ENCODE results near the gene TRIM67. TPM values are rescaled to one million over a fixed set of nuclear protein-coding genes. Genes with fewer than 3 reads are reported as not detected.

The TRIM67 gene
- total RNA-seq, 2 donors from 2014 or later = not detected

DNA sequence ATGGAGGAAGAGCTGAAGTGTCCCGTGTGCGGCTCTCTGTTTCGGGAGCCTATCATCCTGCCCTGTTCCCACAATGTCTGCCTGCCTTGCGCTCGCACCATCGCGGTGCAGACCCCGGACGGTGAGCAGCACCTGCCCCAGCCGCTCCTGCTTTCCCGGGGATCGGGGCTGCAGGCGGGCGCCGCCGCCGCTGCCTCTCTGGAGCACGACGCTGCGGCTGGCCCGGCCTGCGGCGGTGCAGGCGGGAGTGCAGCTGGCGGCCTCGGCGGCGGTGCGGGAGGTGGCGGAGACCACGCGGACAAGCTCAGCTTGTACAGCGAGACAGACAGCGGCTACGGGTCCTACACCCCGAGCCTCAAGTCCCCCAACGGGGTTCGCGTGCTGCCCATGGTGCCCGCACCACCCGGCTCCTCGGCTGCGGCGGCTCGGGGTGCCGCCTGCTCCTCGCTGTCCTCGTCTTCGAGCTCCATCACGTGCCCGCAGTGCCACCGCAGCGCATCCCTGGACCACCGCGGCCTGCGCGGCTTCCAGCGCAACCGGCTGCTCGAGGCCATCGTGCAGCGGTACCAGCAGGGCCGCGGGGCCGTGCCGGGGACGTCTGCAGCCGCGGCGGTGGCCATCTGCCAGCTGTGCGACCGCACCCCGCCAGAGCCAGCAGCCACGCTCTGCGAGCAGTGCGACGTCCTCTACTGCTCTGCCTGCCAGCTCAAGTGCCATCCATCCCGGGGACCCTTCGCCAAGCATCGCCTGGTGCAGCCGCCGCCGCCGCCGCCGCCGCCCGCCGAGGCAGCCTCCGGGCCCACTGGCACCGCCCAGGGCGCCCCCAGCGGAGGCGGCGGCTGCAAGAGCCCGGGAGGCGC lies 1.3 kb downstream of the TRIM67 start:
- Mint-ChIP-seq H3K36me3 (ENCODE audit: low read depth) (no peaks in the 10 kb centered on the region), H3K4me3 (no peak overlapping the region), H3K27ac (no peak overlapping the region), H3K9me3 (no peaks in the 10 kb centered on the region), H3K4me1 (no peaks in the 10 kb centered on the region), H3K27me3 (peaks cover 53% of the 10 kb centered on the region)
- no peak for ATAC-seq (replicated peaks)

DNA sequence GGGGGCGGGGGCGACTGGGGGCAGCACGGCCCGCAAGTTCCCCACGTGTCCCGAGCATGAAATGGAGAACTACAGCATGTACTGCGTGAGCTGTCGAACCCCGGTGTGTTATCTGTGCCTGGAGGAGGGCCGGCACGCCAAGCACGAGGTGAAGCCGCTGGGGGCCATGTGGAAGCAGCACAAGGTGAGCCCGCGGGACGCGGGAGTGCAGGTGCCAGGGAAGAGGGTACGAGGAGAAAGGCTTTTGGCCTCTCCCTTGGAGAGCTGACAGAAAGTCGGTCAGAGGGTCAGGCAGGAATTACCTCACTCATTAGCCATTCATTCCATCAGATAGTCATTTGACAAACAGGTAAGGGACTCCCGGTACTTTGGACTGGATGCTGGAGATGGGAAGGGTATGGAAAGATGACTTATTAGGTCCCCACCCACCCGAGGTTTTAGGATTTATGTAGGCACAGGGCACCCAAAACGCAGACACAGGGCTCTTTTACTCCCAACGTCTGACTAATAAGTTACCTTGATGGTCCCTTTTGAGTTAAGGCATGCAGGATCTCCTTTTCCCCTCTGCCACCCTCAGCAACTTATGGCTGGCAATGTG lies 2.1 kb downstream of the TRIM67 start:
- no peak for ATAC-seq (replicated peaks)
- Mint-ChIP-seq H3K9me3 (no peaks in the 10 kb centered on the region), H3K4me1 (no peaks in the 10 kb centered on the region), H3K36me3 (ENCODE audit: low read depth) (no peaks in the 10 kb centered on the region), H3K27me3 (peaks cover 55% of the 10 kb centered on the region), H3K4me3 (no peak overlapping the region), H3K27ac (no peak overlapping the region)

- peaks cover 40% of the 10 kb centered on the region for H3K27me3 Mint-ChIP-seq
- H3K9me3 Mint-ChIP-seq = no peaks in the 10 kb centered on the region
- H3K27ac Mint-ChIP-seq = no peak overlapping the region
- no peak for ATAC-seq (replicated peaks)
- no peaks in the 10 kb centered on the region for H3K36me3 Mint-ChIP-seq (ENCODE audit: low read depth)
- no peak overlapping the region for H3K4me3 Mint-ChIP-seq
- H3K4me1 Mint-ChIP-seq = no peaks in the 10 kb centered on the region
Measured at GRCh38 chr1:231165371-231165770, 3.5 kb downstream of the TRIM67 start.

DNA sequence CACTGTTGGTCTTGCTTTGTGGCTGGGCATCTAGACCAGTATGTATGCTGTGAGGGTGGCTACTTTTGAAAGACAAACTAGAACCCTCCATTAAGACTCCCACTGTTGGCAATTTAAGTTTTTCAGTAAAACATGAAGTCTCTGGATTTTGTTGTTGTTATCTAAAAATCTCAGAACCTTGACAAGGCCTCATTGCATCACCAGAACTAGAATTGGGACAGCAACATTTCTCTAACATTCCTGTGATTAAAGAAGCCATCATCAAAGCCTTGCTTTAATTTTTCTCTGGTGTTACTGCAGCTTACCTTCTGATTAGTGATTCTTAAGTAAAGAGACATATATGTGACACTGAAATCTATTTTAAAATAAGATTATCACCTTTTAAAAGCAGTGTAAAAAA lies 4.5 kb downstream of the TRIM67 start:
- Mint-ChIP-seq H3K4me1 (no peaks in the 10 kb centered on the region), H3K4me3 (no peak overlapping the region), H3K36me3 (ENCODE audit: low read depth) (no peaks in the 10 kb centered on the region), H3K9me3 (no peaks in the 10 kb centered on the region), H3K27me3 (peaks cover 38% of the 10 kb centered on the region), H3K27ac (no peak overlapping the region)
- ATAC-seq (replicated peaks) = no peak

DNA sequence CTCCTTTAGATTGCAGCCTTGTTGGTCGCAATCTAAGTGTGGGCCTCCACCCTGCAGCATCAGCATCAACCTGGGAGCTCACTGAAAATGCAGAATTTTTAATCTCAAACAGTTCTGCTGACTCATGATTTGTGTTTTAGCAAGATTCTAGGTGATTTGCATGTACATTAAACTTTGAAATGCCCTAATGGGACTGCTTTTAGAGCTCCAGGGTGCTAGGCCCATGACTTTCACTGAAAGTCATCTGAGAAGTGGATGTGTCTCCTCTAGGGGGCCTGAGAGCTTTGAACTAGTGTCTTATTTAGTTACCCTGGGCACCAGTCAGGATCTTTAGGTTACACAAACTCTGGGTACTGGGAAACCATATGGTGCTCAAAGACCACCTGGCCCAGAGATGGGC lies 9.0 kb downstream of the TRIM67 start:
- Mint-ChIP-seq H3K9me3 (no peaks in the 10 kb centered on the region), H3K36me3 (ENCODE audit: low read depth) (no peaks in the 10 kb centered on the region), H3K4me1 (no peaks in the 10 kb centered on the region), H3K4me3 (no peak overlapping the region), H3K27me3 (peaks cover 37% of the 10 kb centered on the region), H3K27ac (no peak overlapping the region)
- ATAC-seq (replicated peaks) = no peak

DNA sequence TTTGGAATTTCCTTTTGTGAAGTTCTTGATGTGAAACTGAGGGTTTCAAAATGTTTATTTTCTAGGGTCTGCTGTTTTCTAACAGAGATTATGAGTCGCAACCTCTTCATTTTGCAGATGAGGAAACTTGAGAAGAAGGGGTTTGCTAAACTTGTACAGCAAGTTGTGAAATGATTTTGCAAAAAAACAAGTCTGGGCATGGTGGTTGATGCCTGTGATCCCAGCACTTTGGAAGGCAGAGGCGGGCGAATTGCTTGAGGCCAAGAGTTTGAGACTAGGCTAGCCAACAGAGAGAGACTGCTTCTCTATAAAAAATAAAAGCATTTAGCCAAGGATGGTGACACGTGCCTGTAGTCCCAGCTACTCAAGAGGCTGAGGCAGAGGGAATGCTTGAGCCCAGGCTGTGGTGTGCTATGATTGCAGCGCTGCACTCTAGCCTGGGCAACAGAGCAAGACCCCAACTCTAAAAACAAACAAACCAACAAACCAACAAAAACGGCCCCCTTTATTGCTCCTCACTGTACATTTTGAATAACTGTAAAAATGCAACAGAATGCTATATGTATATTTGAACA lies 9.9 kb downstream of the TRIM67 start:
- no peaks in the 10 kb centered on the region for H3K36me3 Mint-ChIP-seq (ENCODE audit: low read depth)
- no peak overlapping the region for H3K27ac Mint-ChIP-seq
- no peaks in the 10 kb centered on the region for H3K4me1 Mint-ChIP-seq
- H3K9me3 Mint-ChIP-seq = no peaks in the 10 kb centered on the region
- no peak overlapping the region for H3K4me3 Mint-ChIP-seq
- peaks cover 38% of the 10 kb centered on the region for H3K27me3 Mint-ChIP-seq
- ATAC-seq (replicated peaks) = no peak

DNA sequence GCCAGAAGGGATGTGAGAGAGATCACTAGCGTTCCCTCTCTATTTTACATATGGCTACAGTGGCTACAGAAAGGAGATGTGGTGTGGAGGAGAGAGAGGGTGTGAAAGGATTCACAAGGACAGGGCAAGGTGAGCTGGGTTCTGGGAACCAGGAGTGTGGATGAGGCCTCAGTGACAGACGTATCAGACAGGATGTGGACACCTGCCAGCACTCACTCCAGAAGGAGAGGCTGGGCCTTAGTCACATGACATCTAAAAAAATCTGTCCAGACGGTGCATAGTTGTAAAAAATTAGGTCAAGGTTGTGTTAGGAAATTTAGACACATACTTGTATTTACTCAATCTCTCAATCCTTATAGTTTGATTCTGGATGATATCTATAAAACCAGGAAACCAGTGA lies 10.6 kb downstream of the TRIM67 start:
- no peaks in the 10 kb centered on the region for H3K9me3 Mint-ChIP-seq
- no peak for ATAC-seq (replicated peaks)
- H3K27me3 Mint-ChIP-seq = peaks cover 40% of the 10 kb centered on the region
- H3K4me3 Mint-ChIP-seq = no peak overlapping the region
- H3K4me1 Mint-ChIP-seq = no peaks in the 10 kb centered on the region
- H3K27ac Mint-ChIP-seq = no peak overlapping the region
- H3K36me3 Mint-ChIP-seq (ENCODE audit: low read depth) = no peaks in the 10 kb centered on the region

DNA sequence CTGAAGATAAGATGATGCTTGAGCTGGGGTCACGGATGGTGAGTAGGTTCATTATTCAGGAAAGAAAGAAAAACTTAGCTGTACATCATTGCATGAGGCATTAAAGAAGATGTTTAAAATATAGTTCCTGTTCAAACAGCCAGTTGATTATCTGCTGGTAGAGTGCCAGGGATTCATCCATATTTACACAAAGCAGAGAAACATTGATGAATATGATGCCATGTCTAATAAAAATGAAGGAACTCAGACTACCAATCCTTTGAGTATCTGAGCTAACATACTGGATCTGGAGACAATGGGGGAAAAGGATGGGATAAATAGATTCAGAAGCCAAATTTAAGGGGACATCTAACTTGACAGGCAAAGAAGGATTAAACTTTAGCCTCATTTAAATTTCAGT lies 14.6 kb downstream of the TRIM67 start:
- H3K4me3 Mint-ChIP-seq = no peak overlapping the region
- ATAC-seq (replicated peaks) = no peak
- no peaks in the 10 kb centered on the region for H3K4me1 Mint-ChIP-seq
- H3K27me3 Mint-ChIP-seq = peaks cover 60% of the 10 kb centered on the region
- no peak overlapping the region for H3K27ac Mint-ChIP-seq
- H3K9me3 Mint-ChIP-seq = no peaks in the 10 kb centered on the region
- H3K36me3 Mint-ChIP-seq (ENCODE audit: low read depth) = no peaks in the 10 kb centered on the region

DNA sequence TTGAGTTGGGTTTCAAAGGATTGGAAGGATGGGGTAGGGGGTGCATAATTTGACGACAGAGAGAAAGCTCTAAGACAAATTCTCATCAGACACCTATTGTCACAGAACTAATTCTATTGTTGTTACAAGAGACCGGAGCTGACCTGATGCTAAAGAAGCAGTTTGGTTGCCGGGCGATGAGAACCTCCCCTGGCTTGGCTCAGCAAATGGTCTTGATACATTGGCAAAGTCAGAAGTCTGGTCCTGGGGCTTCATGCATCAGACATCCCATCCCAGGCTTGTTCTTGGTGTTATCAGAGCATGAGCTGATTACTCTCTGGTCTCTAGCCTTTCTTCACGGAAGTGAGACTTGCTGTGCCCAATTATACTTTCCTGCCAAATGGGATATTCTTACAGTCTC lies 15.4 kb downstream of the TRIM67 start:
- Mint-ChIP-seq H3K4me3 (no peak overlapping the region), H3K27me3 (peaks cover 63% of the 10 kb centered on the region), H3K27ac (no peak overlapping the region), H3K9me3 (no peaks in the 10 kb centered on the region), H3K4me1 (no peaks in the 10 kb centered on the region), H3K36me3 (ENCODE audit: low read depth) (no peaks in the 10 kb centered on the region)
- ATAC-seq (replicated peaks) = no peak

DNA sequence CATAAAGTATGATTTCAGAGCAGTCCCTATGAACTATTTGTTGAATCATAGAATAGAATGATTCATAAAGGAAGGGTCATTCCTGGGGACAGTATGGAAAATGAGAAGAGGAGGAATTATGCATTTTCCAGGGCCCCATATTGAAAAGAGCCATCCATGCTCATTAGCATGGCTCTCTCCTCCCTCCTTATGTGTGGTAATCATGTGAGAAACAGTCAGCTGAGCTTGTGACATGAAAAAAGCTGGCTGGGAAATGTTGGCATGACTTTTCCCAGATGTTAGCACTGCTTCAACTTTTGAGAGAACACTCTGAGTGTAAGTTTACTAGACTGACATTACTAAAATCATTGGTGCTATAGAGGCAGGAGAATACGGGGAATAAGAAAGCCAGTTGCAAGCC lies 16.1 kb downstream of the TRIM67 start:
- no peak for ATAC-seq (replicated peaks)
- H3K4me1 Mint-ChIP-seq = no peaks in the 10 kb centered on the region
- H3K27ac Mint-ChIP-seq = no peak overlapping the region
- no peaks in the 10 kb centered on the region for H3K36me3 Mint-ChIP-seq (ENCODE audit: low read depth)
- H3K27me3 Mint-ChIP-seq = peaks cover 64% of the 10 kb centered on the region
- no peaks in the 10 kb centered on the region for H3K9me3 Mint-ChIP-seq
- no peak overlapping the region for H3K4me3 Mint-ChIP-seq

DNA sequence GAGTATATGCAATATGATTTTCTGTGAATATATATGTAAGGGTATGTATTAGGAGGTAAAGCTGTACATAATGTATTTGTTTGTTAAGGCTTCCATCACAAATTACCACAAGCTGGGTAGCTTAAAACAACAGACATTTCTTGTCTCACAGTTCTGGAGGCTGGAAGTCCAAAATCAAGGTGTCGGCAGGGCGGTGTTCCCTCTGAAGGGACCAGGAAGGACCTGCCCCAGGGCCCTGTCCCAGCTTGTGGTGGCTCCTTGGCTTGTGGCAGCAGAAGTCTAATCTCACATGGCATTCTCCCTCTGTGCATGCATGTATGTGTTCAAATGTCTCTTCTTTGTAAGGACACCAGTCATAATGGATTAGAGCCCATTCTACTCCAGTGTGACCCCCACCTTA lies 17.1 kb downstream of the TRIM67 start:
- ATAC-seq (replicated peaks) = no peak
- Mint-ChIP-seq H3K36me3 (ENCODE audit: low read depth) (no peaks in the 10 kb centered on the region), H3K9me3 (no peaks in the 10 kb centered on the region), H3K27me3 (peaks cover 67% of the 10 kb centered on the region), H3K4me3 (no peak overlapping the region), H3K4me1 (no peaks in the 10 kb centered on the region), H3K27ac (no peak overlapping the region)

DNA sequence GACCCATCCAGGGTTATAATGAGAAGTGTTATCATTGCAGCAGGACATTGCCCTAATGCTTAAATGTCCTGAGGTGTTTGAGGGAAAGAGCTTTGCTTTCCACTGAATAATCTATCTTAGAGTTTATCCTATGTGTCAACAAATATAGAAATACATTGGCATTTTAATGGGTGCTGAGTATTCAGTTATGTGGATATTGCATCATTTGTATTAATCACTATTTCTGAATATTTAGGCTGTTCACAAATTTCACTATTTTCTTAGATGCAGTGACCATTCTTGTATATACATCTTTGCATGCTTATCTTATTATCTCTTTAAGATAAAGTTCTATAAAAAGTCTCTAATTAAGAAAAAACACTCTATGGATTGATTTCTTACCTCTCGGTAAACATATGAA lies 18.2 kb downstream of the TRIM67 start:
- H3K36me3 Mint-ChIP-seq (ENCODE audit: low read depth) = no peaks in the 10 kb centered on the region
- peaks cover 66% of the 10 kb centered on the region for H3K27me3 Mint-ChIP-seq
- H3K27ac Mint-ChIP-seq = no peak overlapping the region
- ATAC-seq (replicated peaks) = no peak
- no peaks in the 10 kb centered on the region for H3K4me1 Mint-ChIP-seq
- H3K9me3 Mint-ChIP-seq = no peaks in the 10 kb centered on the region
- H3K4me3 Mint-ChIP-seq = no peak overlapping the region

DNA sequence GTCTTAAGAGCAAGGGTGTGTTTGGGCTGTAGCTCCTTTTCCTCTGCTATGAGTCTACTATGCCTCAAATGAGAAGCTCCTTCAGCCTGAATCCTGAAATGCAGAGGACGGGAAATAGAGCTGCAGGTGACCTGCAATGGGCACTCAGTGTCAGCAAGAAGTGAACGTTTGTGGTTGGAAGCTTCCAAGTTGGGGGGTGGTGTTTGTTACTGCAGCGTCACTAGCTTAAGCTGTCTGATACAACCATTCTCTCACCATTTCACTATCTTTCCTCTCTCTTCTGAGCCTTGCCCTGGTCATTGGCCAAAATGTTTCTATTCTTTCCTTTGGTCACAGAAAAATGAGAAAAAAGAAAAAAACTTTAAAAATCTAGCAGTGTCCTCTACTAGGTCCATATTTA lies 19.4 kb downstream of the TRIM67 start:
- Mint-ChIP-seq H3K4me1 (no peaks in the 10 kb centered on the region), H3K4me3 (no peak overlapping the region), H3K9me3 (no peaks in the 10 kb centered on the region), H3K36me3 (ENCODE audit: low read depth) (no peaks in the 10 kb centered on the region), H3K27me3 (peaks cover 59% of the 10 kb centered on the region), H3K27ac (no peak overlapping the region)
- ATAC-seq (replicated peaks) = no peak

- Mint-ChIP-seq H3K4me1 (no peaks in the 10 kb centered on the region), H3K9me3 (no peaks in the 10 kb centered on the region), H3K4me3 (no peak overlapping the region), H3K36me3 (ENCODE audit: low read depth) (no peaks in the 10 kb centered on the region), H3K27me3 (peaks cover 51% of the 10 kb centered on the region), H3K27ac (no peak overlapping the region)
- no peak for ATAC-seq (replicated peaks)
Measured at GRCh38 chr1:231182317-231182716, 20.5 kb downstream of the TRIM67 start.
